Esophagus muscularis mucosa (tissue), 4 donors: ENCODE results near the gene CDH20.

Source experiments
- EP300 ChIP-seq: sonication (generic); formaldehyde crosslinking; IDR thresholded peaks from one replicate; pipeline ENCODE4 v1.6.1; 2017; ENCODE audit warnings: antibody characterized with exemption
- POLR2A ChIP-seq: fragments of 450-650 bp; IDR thresholded peaks from one replicate; pipeline ENCODE4 v1.6.1; 2017; ENCODE audit warnings: antibody characterized with exemption, moderate library complexity, mild to moderate bottlenecking, low read depth
- POLR2AphosphoS5 ChIP-seq, 2 donors: sonication (generic); formaldehyde crosslinking; IDR thresholded peaks; one replicate each; pipeline ENCODE4 v1.6.1; 2017; ENCODE audit warnings: antibody characterized with exemption in 2 of 2
- TF ChIP-seq, protein P1 (sequence below), 3 experiments: fragments of 200-600 bp in 2 of 3; fragments of 450-650 bp in 1 of 3; sonication (generic) in 2 of 3; IDR thresholded peaks; one replicate each; pipeline ENCODE4 v1.5.1; 2017 to 2019; ENCODE audit warnings: antibody characterized with exemption in 3 of 3, mild to moderate bottlenecking in 2 of 3, moderate library complexity in 1 of 3

GRCh38 chr18:61443081-61443725 is 110.0 kb downstream of the CDH20 start:
- no peak for TF ChIP-seq POLR2A
- TF ChIP-seq, protein P1, sequence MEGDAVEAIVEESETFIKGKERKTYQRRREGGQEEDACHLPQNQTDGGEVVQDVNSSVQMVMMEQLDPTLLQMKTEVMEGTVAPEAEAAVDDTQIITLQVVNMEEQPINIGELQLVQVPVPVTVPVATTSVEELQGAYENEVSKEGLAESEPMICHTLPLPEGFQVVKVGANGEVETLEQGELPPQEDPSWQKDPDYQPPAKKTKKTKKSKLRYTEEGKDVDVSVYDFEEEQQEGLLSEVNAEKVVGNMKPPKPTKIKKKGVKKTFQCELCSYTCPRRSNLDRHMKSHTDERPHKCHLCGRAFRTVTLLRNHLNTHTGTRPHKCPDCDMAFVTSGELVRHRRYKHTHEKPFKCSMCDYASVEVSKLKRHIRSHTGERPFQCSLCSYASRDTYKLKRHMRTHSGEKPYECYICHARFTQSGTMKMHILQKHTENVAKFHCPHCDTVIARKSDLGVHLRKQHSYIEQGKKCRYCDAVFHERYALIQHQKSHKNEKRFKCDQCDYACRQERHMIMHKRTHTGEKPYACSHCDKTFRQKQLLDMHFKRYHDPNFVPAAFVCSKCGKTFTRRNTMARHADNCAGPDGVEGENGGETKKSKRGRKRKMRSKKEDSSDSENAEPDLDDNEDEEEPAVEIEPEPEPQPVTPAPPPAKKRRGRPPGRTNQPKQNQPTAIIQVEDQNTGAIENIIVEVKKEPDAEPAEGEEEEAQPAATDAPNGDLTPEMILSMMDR (IDR thresholded peaks at IDR 0.05): no peak
- TF ChIP-seq EP300: no peak
- no peak for TF ChIP-seq POLR2AphosphoS5 (IDR thresholded peaks at IDR 0.05)
